A549 (cell line): ENCODE measurements around the gene CPO.

ENCODE experiments used
- MAZ ChIP-seq: fragments of 150-350 bp; IDR thresholded peaks from 2 replicates; pipeline ENCODE4 v1.6.1; 2014; ENCODE audit warnings: antibody characterized with exemption, low read depth, low read length, borderline replicate concordance
- NR3C1 ChIP-seq: fragments of >200 bp; sonication (Bioruptor Twin); formaldehyde crosslinking; IDR thresholded peaks from 3 replicates; pipeline ENCODE4 v1.6.1; 2017
- POLR2A ChIP-seq: IDR thresholded peaks from 2 replicates; pipeline ENCODE4 v1.6.1; 2012; ENCODE audit warnings: mild to moderate bottlenecking, low read length
- RFX5 ChIP-seq: fragments of 450-650 bp; IDR thresholded peaks from 2 replicates; pipeline ENCODE4 v1.7.1; 2014; ENCODE audit warnings: antibody characterized with exemption, mild to moderate bottlenecking, moderate library complexity
- TF ChIP-seq, protein P1 (sequence below): fragments of >200 bp; sonication (Bioruptor Twin); formaldehyde crosslinking; IDR thresholded peaks from 3 replicates; pipeline ENCODE4 v1.5.1; 2016

GRCh38 chr2:206918263-206918662, 21.1 kb upstream of the CPO start:
- TF ChIP-seq MAZ (no peak), POLR2A (no peak), NR3C1 (no peak), RFX5 (no peak)
- TF ChIP-seq, protein P1, sequence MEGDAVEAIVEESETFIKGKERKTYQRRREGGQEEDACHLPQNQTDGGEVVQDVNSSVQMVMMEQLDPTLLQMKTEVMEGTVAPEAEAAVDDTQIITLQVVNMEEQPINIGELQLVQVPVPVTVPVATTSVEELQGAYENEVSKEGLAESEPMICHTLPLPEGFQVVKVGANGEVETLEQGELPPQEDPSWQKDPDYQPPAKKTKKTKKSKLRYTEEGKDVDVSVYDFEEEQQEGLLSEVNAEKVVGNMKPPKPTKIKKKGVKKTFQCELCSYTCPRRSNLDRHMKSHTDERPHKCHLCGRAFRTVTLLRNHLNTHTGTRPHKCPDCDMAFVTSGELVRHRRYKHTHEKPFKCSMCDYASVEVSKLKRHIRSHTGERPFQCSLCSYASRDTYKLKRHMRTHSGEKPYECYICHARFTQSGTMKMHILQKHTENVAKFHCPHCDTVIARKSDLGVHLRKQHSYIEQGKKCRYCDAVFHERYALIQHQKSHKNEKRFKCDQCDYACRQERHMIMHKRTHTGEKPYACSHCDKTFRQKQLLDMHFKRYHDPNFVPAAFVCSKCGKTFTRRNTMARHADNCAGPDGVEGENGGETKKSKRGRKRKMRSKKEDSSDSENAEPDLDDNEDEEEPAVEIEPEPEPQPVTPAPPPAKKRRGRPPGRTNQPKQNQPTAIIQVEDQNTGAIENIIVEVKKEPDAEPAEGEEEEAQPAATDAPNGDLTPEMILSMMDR: no peak
